22Rv1 (cell line): Measurements from ENCODE around the gene KCNG2.

ENCODE experiments used
- H3K27ac ChIP-seq: fragments of 450-650 bp; 2 replicates; pipeline ENCODE4 v1.5.1; 2017
- ZFX ChIP-seq: fragments of 450-650 bp; IDR thresholded peaks from 2 replicates; pipeline ENCODE4 v1.6.1; 2017; ENCODE audit warnings: antibody characterized with exemption, borderline replicate concordance
- TF ChIP-seq, protein P1 (sequence below): fragments of 450-650 bp; IDR thresholded peaks from 2 replicates; pipeline ENCODE4 v1.5.1; 2017; ENCODE audit warnings: mild to moderate bottlenecking

Gene KCNG2

DNA sequence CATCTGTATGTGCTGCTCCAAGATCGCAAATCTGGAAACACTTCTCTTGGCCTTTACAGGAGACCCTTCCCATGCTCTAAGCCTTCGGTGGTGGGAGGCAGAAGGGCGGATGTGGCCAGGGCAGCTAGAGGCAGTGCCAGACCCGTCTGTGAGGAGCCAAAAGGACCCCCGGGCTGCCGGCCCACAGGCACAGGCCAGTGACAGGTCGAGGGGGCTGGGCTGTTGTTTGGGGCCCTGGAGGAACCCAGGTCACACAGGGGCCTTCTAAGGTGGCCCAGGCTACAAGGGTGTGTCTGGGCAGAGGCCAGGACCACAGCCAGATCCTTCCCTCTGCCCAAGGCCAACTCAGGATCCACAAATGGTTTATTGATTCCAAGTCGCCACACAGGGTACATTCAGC is 104.3 kb downstream of the KCNG2 start:
- TF ChIP-seq ZFX = no peak
- TF ChIP-seq, protein P1, sequence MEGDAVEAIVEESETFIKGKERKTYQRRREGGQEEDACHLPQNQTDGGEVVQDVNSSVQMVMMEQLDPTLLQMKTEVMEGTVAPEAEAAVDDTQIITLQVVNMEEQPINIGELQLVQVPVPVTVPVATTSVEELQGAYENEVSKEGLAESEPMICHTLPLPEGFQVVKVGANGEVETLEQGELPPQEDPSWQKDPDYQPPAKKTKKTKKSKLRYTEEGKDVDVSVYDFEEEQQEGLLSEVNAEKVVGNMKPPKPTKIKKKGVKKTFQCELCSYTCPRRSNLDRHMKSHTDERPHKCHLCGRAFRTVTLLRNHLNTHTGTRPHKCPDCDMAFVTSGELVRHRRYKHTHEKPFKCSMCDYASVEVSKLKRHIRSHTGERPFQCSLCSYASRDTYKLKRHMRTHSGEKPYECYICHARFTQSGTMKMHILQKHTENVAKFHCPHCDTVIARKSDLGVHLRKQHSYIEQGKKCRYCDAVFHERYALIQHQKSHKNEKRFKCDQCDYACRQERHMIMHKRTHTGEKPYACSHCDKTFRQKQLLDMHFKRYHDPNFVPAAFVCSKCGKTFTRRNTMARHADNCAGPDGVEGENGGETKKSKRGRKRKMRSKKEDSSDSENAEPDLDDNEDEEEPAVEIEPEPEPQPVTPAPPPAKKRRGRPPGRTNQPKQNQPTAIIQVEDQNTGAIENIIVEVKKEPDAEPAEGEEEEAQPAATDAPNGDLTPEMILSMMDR = no peak
- H3K27ac ChIP-seq = no peak overlapping the region

DNA sequence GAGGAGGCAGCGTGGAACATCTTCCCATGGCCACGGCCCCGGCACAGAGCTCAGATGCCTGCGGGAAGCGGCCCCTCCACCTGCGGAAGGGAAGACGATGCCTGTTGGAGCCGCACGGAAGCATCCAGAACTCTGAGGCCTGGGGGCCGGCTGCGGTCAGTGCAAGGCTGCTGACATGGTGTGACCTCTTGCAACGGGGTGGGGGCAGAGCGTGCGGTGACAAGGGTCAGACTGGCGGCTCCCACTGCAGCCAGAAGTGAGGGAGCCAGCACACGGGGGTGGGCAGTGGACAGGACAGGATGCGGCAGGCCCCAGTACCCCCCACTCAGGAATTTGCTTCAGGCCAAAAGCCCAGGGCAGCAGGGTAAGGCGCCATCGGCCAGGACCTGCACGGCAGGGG is 104.9 kb downstream of the KCNG2 start:
- no peak overlapping the region for H3K27ac ChIP-seq
- no peak for TF ChIP-seq ZFX
- TF ChIP-seq, protein P1 = no peak

DNA sequence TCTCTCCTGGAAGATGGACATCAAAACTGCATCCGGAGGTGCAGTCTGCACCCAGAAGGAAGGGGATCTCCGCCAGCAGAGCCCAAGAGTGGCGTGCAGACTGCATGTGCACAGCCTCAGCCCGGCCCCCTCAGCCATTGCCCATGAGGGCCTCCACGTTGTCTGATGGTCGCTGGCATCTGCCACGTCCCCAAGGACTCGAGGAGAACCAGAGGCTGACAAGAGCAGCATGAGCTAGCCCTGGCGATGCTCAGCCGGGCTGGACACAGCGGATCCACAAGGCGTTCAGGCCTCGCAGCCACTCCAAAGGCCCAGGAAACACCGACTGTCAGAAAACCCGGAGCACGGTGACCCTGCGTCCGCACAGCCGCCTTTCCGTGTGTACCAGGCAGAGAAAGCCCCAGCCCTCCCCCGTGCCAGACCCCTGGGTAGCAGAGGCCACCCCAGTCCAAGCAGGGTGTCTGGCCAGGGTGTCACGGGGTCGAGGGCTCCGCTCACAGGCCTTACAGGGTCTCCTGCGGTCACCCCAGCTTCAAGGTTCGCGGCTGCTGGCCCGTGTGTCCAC is 105.4 kb downstream of the KCNG2 start:
- TF ChIP-seq, protein P1 = no peak
- TF ChIP-seq ZFX = no peak
- H3K27ac ChIP-seq = no peak overlapping the region

DNA sequence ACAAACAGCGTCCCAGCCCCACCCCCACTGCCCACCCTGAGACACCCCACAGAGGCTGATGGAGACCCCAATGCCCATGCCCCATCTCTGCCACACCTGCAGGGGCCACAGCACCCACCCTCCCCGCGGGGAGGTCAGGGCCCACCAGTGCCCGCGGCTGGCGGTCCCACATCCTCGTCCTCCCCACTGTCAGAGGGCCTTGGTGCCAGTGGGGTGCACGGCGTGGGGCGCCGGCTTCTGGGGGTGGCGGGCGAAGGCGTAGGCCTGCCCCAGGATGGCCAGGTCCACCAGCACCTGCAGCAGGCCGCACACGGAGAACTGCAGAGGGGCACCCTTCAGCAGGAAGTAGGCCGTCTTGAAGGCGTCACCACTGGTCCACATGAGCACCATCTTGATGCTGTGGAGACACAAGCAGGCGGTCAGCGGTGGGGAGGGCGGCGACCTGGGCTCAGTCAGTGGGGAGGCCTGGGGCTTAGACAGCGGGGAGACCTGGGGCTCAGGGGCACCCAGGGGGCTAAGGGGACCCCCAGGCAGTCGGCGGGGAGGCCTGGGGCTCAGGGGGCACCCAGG is 106.1 kb downstream of the KCNG2 start:
- TF ChIP-seq ZFX = no peak
- TF ChIP-seq, protein P1 = no peak
- H3K27ac ChIP-seq = no peak overlapping the region

DNA sequence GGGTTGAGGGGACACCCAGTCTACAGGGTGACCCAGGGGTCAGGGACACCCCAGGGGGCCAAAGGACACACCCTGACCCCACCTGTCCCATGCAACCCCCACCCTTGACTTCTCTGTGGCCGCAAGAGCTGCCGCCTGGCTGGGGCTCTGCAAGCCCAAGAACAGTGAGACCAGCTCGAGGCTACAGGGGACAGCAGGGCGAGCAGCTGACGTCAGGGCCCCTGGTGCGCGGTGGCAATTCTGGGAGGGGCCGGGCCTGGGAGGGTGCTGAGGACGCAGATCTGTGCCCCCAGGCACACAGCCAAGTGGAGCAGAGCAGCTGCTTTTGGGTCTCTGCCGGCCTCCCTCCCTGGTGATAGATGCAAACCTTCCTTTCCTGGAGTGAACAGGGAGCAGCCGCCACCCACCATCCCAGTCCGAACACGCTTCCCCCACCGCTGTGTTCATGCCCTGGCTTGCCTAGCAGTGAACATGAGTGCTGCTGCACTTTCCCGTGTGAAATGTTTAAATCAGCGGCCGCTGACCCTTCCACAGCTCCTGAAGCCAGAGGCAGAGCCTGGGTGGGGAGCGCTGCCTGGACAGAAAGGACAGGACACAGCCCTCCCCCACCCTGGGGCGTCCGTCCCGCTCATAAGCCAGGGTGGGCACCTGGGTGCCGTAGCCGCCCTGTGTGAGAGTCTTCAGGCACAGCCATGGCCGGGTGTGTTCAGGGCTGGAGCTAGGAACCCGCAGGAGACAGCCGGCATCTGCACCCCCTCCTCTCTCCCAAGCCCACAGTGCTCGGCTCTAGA is 106.8 kb downstream of the KCNG2 start:
- no peak for TF ChIP-seq ZFX

DNA sequence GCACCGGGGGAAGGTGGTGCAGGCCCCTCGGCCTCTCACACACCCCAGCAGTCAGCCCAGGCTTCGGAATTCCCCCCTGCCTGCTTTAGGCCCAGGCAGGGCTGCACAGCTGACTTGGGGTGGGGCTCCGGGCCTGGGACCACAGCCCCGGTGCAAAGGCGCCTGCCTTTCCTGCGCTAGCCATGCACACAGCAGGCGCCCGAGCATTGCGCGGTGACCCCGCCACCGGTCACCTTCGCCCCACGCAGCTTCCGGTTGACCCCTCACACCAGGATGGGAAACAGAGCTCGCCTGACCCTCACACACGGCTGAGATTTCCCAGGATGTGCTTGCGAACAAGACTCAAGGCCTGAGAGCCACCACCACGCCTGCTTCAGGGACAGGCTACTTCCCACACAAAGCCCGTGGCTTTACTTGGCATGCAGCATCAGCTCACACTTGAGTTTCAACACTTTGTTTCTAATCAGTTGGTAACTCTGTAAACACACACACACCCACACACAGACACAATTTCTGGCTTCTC is 107.7 kb downstream of the KCNG2 start:
- H3K27ac ChIP-seq = no peak overlapping the region
- TF ChIP-seq ZFX = no peak
- TF ChIP-seq, protein P1 = no peak

More for the DNA sequence above, 106.8 kb downstream of the KCNG2 start:
- H3K27ac ChIP-seq = no peak overlapping the region

DNA sequence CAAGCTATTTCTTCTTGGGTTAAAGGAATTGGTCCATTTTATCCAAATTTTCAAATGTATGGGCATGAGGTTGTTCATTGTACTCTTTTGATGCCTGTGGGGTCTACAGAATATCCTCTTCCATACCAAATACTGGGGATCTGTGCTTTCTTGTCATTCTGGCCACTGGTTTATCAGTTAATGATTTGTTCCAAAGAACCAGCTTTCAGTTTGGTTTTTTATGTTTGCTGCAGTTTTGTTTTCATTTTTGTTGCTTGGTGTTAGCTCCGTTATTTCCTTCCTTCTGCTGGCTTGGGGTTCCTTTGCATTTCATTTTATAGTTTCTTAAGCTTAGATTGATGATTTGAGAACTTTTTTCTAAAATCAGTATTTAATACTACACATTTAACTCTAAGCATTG is 108.3 kb downstream of the KCNG2 start:
- H3K27ac ChIP-seq = no peak overlapping the region
- TF ChIP-seq, protein P1 = no peak
- TF ChIP-seq ZFX = no peak
